GM19025 (cell line): ENCODE data around the gene GLG1.
A peak's percentile ranks its signal among the peaks of the same experiment; 100 is the strongest.
"Not testable (repeated sequence)": the region's sequence is repeated elsewhere in the genome, so short reads cannot be mapped to it uniquely, and the experiment has no call there.

Experiments used
- ATAC-seq: cut with Tn5 transposase; IDR thresholded peaks from one replicate; pipeline ENCODE4 v1.9.1; 2021; ENCODE audit warnings: mild to moderate bottlenecking, low read depth, moderate library complexity; ENCODE audit not compliant: unreplicated experiment

Gene GLG1

DNA sequence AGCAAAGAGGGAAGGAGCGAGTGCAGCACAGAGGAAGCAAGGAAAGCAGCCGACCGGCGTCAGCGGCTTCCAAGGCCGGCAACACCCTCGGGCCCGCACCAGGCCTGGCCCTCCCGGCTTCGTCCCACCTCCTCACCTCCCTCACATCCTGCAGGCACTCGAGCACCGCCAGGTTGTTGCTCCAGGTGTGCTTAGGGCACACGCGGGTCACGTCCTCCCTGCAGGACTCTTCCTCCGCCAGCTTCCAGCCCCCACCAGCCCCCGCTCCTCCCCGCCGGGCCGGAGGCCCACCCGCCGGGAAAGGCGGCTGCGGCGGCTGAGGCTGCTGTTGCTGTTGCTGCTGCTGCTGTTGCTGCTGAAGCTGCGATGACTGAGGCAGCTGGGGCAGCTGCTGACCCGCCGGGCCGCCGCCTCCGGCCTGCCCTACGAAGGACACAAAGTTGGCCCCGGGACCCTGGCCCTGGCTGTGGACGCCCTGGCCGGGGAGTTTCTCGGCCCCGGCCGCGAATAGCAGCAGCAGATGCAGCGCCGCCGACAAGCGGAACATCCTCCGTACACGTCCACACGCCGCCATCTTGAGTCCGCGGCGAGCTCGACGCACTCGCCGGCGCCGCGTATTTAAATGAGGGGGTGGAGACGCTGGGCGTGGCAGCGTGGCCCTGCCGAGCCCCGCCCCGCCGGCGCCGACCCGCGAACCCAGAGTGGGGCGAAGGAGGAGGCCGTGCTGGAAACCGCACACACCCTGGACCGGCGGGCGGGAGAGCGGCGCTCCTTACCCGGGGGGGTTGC is at the start of gene GLG1:
Gene GLG1 (minus strand): TSS at position 594 of the 789 bp plus-strand sequence. CDS start 20 bp downstream, at position 574.
- peak; percentile 97 for ATAC-seq

GRCh38 chr16:74654536-74655050 is 47.7 kb upstream of the GLG1 start:
- ATAC-seq = no peak

GRCh38 chr16:74652883-74653282 is 46.0 kb upstream of the GLG1 start:
- not testable (repeated sequence) for ATAC-seq

DNA sequence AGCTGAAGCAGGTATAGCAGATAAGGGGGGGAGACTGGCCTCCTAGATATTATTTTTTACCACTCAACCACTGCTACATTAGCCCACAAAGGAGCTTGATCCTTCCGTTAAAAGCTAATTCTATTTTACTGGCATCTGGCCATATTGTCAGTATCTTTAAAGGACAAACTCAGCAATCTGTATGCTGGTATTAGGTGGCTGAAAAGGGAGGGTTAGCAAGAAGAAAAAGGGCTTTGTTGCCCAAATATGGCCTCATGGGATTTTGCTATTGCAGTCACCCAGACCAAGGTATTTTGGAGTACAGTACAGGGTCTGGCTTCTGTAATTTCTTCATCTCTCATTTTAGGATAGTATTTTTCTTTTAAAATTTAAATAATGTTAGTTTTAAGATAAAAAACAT is 45.3 kb upstream of the GLG1 start:
- ATAC-seq = no peak

DNA sequence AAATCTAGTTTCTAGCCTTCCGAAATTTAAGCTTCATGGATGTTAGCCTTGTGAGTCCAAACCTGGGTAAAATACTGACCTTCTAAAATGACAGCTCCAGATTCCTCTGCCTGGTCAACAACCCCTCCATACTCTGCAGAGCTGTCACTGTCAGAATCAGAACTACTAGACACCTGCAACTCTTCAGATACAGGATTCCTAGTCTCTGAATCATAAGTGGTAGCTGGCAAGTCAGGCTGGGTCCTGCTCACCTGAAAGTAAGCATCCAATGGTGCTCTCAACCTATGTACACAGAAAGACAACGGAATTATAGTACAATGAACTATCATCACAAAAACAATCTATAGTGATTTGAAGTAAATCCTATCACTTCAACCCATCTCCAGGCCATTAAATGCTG is 44.9 kb upstream of the GLG1 start:
- no peak for ATAC-seq

- no peak for ATAC-seq
These were observed 44.2 kb upstream of the GLG1 start for GRCh38 chr16:74650966-74651567.

GRCh38 chr16:74649839-74650504 is 43.1 kb upstream of the GLG1 start:
- ATAC-seq = no peak

DNA sequence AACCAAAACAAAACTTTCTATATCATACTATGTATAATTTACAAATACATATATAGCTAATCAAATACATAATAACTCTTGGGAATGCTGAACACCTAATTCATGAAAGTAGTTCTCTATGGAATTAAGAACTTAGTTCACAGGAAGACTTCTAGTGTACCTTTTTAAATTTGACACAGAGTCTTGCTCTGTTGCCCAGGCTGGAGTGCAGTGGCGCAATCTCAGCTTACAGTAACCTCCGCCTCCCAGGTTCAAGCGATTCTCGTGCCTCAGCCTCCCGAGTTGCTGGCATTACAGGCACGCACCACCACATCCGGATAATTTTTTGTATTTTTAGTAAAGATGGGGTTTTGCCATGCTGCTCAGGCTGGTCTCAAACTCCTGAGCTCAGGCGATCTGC is 35.1 kb upstream of the GLG1 start:
- no peak for ATAC-seq

DNA sequence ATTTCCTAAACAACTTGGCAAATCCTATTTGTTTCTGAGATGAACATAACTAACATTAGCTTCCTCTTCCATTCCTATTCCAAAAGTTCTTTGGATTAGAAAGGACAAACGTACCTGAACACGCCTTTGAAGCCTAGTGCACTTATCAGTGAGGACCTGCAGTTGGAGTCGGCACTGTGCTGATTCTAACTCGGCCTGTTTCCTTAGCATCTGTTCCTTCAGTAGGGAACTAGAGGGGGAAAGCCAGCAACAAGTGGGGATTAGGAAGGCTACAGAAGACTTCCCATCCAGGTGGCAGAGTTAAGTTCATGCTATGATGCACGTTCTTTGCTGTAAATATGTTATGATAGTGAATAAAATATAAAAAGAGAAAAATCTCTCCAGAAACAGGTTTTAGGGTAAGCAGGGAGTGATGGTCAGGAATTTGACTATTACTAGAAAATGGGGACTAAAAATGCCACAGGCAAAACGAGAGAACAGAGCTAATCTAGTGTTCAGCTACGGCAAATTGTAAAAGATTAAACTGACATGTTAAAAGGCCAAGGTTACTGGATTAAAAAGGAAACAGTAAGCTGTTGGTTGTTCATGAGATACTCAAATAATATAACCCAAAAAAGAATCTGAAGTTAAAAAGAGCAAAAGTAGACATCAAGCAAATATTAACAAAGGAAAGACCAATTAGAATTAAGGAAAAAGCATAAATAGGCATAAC is 31.0 kb upstream of the GLG1 start:
- ATAC-seq = no peak

DNA sequence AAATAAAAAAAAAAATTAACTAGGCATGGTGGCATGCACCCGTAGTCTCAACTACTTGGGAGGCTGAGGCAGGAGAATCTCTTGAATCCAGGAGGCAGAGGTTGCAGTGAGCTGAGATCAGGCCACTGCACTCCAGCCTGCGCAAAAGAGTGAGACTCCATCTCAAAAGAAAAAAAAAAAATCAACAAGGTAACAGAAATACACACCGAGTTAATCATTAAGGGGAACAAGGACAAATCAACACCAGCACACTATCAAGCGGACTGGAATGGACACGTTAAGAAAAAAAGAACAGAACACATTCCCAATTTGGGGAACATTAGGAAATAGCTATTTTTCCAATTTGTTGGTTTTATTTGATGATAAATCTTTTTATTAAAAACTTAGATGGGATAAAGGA is 28.4 kb upstream of the GLG1 start:
- no peak for ATAC-seq

DNA sequence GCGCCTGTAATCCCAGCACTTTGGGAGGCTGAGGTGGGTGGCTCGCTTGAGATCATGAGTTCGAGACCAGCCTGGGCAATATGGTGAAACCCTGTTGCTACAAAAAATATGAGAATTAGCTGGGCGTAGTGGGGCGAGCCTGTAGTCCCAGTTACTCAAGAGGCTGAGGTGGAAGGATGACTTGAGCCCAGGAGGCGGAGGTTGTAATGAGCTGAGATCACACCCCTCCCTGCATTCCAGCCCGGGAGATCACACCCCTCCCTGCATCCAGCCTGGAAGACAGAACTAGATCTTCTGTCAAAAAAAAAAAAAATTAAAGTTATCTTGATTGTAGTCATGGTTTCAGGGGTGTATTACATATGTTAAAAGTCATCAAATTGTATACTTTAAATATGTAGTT is 26.8 kb upstream of the GLG1 start:
- no peak for ATAC-seq

GRCh38 chr16:74627506-74628220 is 20.7 kb upstream of the GLG1 start:
- no peak for ATAC-seq

DNA sequence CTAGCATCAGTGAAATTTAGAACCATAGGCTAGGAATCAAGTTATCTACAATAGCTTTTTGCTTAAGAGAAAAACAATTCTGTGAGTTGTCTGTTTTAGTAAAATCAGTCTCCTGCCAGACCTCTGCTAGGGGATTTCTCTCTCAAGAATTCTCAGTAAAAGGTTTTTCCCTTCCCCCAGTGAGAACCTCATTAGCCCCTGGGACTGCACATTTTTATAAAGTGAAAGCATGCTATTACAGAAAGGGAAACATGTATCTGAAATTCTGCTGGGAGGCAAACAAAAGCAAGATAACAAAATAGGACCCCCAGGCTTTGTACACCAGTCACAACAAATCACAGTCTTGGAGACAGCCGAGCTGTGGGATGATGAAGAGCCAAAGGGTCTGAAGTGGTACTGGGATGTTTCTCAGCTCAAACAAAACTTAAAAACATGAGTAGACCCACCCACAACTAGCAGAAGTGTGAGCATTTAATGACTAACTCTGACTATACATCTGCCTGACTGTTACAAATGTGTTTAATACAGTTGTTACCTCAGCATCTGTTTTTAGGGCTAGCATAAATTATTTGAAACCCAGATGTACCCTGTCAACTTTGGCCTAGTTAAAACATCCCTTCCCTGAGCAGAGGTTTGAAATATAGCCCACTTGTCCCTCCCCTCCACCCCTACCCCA is 20.0 kb upstream of the GLG1 start:
- peak; percentile 51 for ATAC-seq

GRCh38 chr16:74625500-74626350 is 18.8 kb upstream of the GLG1 start:
- ATAC-seq = no peak

DNA sequence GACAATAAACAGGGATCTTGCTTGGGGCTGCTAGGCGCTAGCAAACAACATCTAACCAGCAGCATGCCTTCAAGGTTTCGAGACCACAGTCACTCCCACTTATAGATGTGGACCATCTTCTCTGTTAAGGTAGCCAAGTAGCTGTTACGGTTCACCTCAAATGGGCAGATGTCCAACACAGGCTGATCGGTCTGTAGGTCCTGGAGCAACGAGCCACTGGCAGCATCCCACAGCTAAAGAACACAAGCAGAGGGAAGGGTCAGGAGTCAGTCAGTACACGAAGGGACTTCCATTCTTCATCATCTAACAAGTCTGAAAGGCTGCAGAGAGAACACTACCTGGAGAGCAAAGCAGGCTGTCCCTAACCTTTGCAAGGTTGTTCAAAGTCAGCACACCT is 16.9 kb upstream of the GLG1 start:
- no peak for ATAC-seq

DNA sequence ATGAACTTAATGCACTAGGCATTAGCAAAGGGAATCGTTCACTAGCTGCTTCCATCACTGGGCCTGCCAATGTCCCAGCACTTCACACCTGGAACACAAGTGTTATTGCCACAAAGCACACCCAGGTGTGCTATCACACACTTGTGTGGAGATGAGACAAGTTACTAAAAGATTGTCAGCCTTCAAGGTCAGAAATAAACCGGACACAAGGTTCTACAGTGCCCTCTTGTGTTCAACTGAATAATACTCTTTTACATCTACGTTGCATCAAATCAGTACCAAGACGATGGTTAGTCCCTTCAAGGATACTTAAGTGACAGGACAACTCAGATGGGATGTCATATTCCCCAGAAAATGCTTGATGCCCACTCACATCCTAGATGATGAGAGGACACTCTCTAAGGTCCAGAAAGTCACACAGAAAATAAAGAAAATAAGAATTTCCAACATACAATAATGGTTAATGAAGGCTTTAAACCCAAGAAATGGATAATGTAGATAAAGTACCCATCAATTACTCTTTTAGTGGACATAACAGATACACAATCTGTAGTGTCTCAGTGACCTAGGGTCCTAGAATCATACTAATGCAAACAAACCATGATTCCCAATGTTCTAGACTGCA is 16.4 kb upstream of the GLG1 start:
- no peak for ATAC-seq

DNA sequence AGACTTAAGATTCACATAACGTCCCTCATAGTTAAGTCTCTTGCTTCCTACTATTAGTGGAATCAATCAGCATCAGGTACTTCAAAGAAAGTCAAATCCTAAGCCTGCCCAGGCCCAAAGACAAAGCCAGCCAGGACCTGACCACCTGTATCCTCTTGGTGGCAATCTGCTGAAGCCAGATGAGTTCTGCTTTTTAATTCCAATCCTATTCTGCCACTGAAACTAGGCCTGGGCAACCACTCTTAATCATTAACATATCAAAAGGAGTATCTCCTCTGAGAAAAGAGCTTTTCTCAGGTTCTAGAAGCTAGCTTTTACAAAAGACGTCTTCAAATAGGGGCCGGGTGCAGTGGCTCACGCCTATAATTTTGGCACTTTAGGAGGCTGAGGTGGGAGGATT is 15.1 kb upstream of the GLG1 start:
- no peak for ATAC-seq

- no peak for ATAC-seq
These were observed 10.4 kb upstream of the GLG1 start for GRCh38 chr16:74617206-74617788.
